GM10266 (cell line): ENCODE measurements around the gene CLPTM1.

Source experiments
- DNase-seq: peaks from one replicate; pipeline ENCODE4 v3.0.0; 2012; ENCODE audit errors: extremely low spot score
- TF ChIP-seq, protein P1 (sequence below): IDR thresholded peaks from 2 replicates; pipeline ENCODE4 v1.5.1; 2012; ENCODE audit warnings: mild to moderate bottlenecking, low read depth; ENCODE audit not compliant: control insufficient read depth, insufficient read depth; ENCODE audit errors: missing control alignments

CLPTM1 gene

DNA sequence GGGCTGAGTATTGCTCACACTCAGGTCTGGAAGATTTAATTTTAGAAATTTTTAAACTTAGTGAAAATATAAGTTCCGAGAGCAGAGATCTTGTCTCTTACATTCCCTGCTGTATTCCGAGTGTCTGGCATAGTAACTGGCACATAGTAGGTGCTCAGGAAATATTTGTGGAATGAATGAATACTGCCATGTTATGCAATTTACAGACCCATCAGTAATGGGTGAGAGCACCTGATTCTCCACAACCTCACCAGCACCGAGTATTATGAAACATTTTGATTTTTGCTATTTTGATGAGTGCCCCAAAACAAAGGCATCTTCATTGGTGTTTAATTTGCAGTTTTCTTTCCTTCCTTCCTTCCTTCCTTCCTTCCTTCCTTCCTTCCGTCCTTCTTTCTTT, 67.9 kb downstream of the CLPTM1 start:
- no peak for DNase-seq
- TF ChIP-seq, protein P1, sequence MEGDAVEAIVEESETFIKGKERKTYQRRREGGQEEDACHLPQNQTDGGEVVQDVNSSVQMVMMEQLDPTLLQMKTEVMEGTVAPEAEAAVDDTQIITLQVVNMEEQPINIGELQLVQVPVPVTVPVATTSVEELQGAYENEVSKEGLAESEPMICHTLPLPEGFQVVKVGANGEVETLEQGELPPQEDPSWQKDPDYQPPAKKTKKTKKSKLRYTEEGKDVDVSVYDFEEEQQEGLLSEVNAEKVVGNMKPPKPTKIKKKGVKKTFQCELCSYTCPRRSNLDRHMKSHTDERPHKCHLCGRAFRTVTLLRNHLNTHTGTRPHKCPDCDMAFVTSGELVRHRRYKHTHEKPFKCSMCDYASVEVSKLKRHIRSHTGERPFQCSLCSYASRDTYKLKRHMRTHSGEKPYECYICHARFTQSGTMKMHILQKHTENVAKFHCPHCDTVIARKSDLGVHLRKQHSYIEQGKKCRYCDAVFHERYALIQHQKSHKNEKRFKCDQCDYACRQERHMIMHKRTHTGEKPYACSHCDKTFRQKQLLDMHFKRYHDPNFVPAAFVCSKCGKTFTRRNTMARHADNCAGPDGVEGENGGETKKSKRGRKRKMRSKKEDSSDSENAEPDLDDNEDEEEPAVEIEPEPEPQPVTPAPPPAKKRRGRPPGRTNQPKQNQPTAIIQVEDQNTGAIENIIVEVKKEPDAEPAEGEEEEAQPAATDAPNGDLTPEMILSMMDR = no peak

DNA sequence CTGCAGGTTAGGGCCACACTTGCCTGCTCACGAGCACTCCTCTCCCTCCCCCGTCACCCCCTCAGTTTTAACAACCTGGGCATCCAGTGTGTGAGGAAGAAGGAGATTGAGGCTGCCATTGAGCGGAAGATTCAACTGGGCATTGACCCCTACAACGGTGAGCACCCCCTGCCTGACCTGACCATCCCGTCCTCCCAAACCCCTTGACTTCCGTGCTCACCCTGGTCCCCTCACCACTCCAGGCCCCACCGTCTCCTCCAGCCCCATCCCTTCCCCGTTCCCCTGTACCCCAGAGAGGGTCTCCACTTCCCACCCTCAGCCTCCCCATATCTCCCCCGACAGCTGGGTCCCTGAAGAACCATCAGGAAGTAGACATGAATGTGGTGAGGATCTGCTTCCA, 70.1 kb downstream of the CLPTM1 start:
- TF ChIP-seq, protein P1 = no peak
- DNase-seq = no peak

DNA sequence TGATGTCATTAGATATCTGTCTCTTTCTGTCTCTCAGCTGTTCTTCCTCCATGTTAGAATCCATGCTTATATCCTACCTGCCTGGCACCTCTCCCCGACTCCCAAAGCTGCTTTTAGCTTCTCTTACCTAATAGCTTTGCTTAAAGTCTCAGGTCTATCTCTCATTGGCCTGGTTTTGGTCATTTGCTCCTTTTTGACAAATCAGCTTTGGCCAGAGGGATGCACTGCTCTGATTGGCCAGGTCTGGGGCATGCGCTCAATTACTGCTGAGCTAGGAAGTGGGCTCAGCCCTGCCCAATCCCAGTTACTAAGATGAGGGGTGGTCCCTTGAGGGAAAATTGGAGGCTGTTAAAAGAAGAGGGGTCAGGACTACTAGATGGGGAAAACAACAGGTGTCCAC, 72.2 kb downstream of the CLPTM1 start:
- no peak for DNase-seq

DNA sequence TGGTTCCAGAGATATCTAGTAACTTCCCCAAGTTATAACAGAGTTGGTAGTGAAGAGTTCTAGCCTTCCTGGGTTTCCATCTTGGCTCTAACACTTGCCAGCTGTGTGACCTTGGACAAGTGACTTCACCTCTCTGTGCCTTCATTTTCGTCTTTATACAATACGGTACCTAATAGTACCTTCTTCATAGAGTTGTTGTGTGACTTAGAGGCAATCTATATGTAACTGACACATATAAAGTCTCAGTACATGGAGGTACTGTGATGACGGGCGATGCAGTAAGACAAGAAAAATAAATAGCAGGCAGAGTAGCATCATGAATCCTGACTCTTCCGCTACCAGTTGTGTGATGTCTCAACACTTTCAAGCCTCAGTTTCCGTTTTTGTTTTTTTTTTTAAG, 75.6 kb downstream of the CLPTM1 start:
- TF ChIP-seq, protein P1 = no peak
- no peak for DNase-seq

More for the DNA sequence above, 72.2 kb downstream of the CLPTM1 start:
- TF ChIP-seq, protein P1 = no peak

DNA sequence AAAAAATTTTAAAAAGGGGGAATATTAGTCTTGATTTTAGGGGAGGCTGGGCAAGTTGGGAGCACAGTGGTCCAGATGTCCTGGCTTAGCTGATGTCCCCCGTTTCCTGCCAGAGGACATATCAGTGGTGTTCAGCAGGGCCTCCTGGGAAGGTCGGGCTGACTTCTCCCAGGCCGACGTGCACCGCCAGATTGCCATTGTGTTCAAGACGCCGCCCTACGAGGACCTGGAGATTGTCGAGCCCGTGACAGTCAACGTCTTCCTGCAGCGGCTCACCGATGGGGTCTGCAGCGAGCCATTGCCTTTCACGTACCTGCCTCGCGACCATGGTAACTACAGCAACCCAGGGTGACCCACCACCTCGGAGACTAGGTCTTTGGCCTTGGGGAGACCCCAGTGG, 77.2 kb downstream of the CLPTM1 start:
- TF ChIP-seq, protein P1 = no peak
- no peak for DNase-seq

DNA sequence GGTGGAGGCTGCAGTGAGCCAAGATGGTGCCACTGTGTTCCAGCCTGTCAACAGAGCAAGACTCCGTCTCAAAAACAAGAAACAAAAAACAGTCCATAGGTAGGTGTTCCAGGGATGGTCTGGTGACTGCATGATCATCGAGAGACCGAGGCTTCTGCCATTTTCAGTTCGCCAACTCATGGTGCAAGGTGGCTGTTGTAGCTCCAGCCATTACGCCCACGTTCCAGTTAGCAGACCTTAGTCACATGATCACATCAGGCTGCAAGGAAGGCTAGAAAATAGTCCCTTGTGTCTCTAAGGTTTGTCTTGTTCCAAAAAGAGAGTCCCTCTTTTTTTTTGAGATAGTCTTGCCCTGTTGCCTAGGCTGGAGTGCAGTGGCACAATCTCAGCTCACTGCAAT, 80.6 kb downstream of the CLPTM1 start:
- no peak for DNase-seq
- TF ChIP-seq, protein P1 = no peak

DNA sequence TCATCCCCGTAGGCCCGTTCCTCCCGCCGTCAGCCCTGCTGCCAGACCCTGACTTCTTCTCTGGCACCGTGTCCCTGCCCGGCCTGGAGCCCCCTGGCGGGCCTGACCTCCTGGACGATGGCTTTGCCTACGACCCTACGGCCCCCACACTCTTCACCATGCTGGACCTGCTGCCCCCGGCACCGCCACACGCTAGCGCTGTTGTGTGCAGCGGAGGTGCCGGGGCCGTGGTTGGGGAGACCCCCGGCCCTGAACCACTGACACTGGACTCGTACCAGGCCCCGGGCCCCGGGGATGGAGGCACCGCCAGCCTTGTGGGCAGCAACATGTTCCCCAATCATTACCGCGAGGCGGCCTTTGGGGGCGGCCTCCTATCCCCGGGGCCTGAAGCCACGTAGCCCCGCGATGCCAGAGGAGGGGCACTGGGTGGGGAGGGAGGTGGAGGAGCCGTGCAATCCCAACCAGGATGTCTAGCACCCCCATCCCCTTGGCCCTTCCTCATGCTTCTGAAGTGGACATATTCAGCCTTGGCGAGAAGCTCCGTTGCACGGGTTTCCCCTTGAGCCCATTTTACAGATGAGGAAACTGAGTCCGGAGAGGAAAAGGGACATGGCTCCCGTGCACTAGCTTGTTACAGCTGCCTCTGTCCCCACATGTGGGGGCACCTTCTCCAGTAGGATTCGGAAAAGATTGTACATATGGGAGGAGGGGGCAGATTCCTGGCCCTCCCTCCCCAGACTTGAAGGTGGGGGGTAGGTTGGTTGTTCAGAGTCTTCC, 82.4 kb downstream of the CLPTM1 start:
- DNase-seq = no peak
- TF ChIP-seq, protein P1 = no peak
